Measurements from ENCODE around the gene UBE2D1.

GRCh38 chr10:58331646-58332045 lies 3.2 kb upstream of the UBE2D1 start:
- TF ChIP-seq, protein P1, sequence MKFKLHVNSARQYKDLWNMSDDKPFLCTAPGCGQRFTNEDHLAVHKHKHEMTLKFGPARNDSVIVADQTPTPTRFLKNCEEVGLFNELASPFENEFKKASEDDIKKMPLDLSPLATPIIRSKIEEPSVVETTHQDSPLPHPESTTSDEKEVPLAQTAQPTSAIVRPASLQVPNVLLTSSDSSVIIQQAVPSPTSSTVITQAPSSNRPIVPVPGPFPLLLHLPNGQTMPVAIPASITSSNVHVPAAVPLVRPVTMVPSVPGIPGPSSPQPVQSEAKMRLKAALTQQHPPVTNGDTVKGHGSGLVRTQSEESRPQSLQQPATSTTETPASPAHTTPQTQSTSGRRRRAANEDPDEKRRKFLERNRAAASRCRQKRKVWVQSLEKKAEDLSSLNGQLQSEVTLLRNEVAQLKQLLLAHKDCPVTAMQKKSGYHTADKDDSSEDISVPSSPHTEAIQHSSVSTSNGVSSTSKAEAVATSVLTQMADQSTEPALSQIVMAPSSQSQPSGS (CRISPR knock-in tag; IDR thresholded peaks at IDR 0.05; ENCODE audit: borderline replicate concordance, low read depth) = no peak
- no peak for TF ChIP-seq CTCF (IDR thresholded peaks at IDR 0.05)
- no peak for TF ChIP-seq OVOL2 (CRISPR knock-in tag; IDR thresholded peaks at IDR 0.05; ENCODE audit: borderline replicate concordance)
- TF ChIP-seq, protein P2, sequence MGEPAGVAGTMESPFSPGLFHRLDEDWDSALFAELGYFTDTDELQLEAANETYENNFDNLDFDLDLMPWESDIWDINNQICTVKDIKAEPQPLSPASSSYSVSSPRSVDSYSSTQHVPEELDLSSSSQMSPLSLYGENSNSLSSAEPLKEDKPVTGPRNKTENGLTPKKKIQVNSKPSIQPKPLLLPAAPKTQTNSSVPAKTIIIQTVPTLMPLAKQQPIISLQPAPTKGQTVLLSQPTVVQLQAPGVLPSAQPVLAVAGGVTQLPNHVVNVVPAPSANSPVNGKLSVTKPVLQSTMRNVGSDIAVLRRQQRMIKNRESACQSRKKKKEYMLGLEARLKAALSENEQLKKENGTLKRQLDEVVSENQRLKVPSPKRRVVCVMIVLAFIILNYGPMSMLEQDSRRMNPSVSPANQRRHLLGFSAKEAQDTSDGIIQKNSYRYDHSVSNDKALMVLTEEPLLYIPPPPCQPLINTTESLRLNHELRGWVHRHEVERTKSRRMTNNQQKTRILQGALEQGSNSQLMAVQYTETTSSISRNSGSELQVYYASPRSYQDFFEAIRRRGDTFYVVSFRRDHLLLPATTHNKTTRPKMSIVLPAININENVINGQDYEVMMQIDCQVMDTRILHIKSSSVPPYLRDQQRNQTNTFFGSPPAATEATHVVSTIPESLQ (CRISPR knock-in tag; IDR thresholded peaks at IDR 0.05) = no peak
- TF ChIP-seq, protein P3, sequence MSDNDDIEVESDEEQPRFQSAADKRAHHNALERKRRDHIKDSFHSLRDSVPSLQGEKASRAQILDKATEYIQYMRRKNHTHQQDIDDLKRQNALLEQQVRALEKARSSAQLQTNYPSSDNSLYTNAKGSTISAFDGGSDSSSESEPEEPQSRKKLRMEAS (CRISPR knock-in tag; IDR thresholded peaks at IDR 0.05) = no peak
